ENCODE measurements around the gene ITSN2.
"Not testable (repeated sequence)": the region's sequence is repeated elsewhere in the genome, so short reads cannot be mapped to it uniquely, and the experiment has no call there.

The ITSN2 gene

DNA sequence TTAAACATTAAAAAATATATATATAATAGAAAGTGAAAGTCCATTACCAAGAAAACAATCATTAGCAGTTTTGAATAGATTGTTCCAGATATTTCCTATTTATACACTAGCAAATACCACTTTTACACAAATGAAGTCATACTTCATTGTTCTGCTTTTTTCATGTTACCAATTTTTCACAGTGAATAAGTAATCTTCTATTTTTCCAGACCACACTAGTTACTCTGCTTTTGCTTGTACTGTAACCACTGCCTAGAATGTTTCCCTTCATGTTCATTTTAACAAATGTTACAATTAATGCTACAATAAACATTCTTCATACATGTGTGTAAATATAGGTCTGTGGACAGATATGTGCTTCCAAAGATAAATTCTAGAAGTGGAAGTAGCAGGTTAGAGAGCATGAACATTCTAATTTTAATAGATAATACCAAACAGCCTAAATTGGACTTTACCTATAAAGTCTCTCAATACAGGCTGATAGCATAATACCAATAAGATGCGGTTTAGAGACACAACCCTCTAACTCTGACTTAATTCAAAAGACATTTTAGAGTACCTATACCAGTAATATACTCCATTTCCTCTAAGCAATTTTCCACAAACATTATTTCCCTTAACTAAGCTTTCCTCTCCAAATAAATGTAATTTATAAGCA, 17.0 kb downstream of the ITSN2 start:
- no peak for DNase-seq (ENCODE audit: low read depth)
- no peak overlapping the region for H3K4me3 ChIP-seq (ENCODE audit: low read depth, low read length)
- TF ChIP-seq, protein P1, sequence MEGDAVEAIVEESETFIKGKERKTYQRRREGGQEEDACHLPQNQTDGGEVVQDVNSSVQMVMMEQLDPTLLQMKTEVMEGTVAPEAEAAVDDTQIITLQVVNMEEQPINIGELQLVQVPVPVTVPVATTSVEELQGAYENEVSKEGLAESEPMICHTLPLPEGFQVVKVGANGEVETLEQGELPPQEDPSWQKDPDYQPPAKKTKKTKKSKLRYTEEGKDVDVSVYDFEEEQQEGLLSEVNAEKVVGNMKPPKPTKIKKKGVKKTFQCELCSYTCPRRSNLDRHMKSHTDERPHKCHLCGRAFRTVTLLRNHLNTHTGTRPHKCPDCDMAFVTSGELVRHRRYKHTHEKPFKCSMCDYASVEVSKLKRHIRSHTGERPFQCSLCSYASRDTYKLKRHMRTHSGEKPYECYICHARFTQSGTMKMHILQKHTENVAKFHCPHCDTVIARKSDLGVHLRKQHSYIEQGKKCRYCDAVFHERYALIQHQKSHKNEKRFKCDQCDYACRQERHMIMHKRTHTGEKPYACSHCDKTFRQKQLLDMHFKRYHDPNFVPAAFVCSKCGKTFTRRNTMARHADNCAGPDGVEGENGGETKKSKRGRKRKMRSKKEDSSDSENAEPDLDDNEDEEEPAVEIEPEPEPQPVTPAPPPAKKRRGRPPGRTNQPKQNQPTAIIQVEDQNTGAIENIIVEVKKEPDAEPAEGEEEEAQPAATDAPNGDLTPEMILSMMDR (IDR thresholded peaks at IDR 0.05; ENCODE audit: control insufficient read depth, extremely low read depth, insufficient read depth) = no peak

DNA sequence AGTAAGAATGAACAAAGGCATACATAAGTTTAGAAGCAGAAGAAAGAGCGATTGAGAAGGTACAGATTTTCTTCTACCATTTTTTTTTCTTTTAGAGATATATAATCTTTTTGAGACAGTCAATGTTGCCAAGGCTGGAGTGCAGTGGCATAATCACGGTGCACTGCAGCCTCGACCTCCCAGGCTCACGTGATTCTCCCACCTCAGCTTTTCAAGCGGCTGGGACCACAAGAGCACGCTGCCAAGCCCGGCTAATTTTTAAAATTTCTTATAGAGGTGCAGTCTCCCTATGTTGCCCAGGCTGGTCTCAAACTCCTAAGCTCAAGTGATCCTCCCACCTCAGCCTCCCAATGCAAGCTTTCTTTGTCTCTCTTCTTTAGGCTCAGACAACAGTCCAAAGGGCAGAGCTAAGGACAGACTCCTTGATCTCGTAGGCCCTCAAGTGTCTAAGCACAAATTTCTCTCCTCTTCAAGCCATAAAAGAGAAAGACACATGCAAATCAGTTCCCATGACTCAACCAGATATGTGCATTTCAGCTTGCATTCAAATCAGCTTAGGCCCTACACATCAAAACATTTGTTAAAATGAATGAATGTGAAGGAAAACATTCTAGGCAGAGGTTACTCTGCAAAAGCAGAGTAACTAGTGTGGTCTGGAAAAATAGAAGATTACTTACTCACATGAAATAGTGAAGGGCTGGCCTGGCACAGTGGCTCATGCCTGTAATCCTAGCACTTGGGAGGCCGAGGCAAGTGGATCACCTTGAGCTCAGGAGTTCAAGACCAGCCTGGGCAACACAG, 18.0 kb downstream of the ITSN2 start:
- TF ChIP-seq, protein P1 (IDR thresholded peaks at IDR 0.05; ENCODE audit: control insufficient read depth, extremely low read depth, insufficient read depth) = no peak
- H3K4me3 ChIP-seq (ENCODE audit: low read depth, low read length) = no peak overlapping the region
- no peak for DNase-seq (ENCODE audit: low read depth)

DNA sequence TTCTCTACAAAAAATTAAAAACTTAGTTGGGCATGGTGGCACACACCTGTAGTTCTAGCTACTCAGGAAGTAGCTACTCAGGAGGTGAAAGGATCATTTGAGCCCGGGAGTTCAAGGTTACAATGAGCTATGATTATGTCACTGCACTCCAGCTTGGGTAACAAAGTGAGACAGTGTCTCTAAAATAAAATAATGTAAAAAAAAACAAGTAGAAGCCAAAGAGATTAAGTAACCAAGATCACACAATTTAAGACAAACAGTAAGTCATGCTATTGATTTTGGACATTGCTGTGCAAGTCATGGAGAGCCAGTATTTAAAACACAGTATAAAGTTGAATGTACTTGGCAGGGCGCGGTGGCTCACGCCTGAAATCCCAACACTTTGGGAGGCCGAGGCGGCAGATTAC, 20.5 kb downstream of the ITSN2 start:
- H3K4me3 ChIP-seq (ENCODE audit: low read depth, low read length) = no peak overlapping the region
- no peak for DNase-seq (ENCODE audit: low read depth)
- TF ChIP-seq, protein P1 (IDR thresholded peaks at IDR 0.05; ENCODE audit: control insufficient read depth, extremely low read depth, insufficient read depth) = no peak

DNA sequence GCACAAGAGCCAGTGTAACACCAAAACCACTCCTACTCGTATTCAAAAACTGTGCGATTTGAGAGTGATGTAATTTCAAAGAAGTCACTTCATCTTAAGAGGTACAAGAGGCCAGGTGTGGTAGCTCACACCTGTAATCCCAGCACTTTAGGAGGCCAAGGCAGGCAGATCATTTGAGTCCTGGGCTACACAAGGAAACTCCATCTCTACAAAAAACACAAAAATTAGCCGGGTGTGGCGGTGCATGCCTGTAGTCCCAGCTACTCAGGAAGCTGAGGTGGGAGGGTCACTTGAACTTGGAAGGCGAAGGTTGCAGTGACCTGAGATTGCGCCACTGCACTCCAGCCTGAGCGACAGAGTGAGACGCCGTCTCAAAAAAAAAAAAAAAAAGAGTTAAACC, 21.2 kb downstream of the ITSN2 start:
- H3K4me3 ChIP-seq (ENCODE audit: low read depth, low read length); DNase-seq (ENCODE audit: low read depth): not testable (repeated sequence)

DNA sequence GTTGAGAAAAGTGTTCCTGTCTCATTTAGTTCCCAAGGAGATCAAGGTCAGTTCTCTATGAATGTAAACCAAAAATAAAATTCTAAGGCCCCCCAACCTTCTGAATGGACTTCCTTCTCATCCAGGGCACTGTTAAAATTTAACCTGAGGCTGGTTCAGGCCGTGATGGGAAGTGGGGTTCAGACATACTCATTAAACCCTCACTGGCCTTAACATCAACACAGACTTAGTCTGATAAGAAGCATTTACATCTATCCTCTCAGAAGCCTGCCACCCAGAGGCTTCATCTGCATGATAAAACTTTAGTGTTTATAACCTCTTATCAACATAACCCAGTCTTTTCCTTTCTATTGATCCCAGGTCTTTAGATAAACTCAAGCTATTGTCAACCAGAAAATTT, 22.4 kb downstream of the ITSN2 start:
- no peak for DNase-seq (ENCODE audit: low read depth)
- TF ChIP-seq, protein P1 (IDR thresholded peaks at IDR 0.05; ENCODE audit: control insufficient read depth, extremely low read depth, insufficient read depth) = no peak
- H3K4me3 ChIP-seq (ENCODE audit: low read depth, low read length) = no peak overlapping the region

DNA sequence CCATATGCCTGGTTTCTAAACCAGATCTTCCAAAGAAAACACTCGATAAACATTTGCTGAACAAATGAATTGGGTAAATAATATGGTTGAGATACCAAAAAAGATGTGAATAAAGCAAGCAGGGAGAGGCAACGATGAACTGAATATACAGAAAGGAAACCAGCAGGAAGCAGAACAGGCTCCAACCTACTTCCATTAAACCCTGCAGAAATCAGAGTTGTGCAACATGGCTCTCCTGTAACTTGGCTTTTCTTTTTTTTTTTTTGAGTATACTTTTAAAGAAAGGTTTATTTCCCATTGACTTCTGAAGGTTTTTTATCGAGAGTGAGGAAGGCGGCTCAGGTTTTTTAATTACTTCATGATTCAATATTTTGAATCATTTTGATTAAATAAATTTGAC, 23.5 kb downstream of the ITSN2 start:
- H3K4me3 ChIP-seq (ENCODE audit: low read depth, low read length) = no peak overlapping the region
- TF ChIP-seq, protein P1 (IDR thresholded peaks at IDR 0.05; ENCODE audit: control insufficient read depth, extremely low read depth, insufficient read depth) = no peak
- DNase-seq (ENCODE audit: low read depth) = no peak

DNA sequence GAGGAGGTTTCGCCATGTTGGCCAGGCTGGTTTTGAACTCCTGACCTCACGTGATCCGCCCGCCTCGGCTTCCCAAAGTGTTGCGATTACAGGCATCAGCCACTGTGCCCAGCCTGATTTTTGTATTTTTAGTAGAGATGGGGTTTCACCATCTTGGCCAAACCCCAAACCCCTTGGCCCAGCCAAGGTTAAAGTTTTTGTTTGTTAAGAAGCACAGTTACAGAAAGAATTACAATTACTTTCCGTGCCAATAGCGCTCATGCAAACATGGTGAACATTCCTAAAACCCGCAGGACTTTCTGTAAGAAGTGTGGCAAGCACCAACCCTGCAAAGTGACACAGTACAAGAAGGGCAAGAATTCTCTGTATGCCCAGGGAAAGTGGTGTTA, 26.1 kb downstream of the ITSN2 start:
- TF ChIP-seq, protein P1 (IDR thresholded peaks at IDR 0.05; ENCODE audit: control insufficient read depth, extremely low read depth, insufficient read depth) = no peak
- no peak overlapping the region for H3K4me3 ChIP-seq (ENCODE audit: low read depth, low read length)
- DNase-seq (ENCODE audit: low read depth) = no peak

All from LNCaP clone FGC (cell line).